NOMO-1 treated with DMSO at 0.1 percent for 48 hours (cell line): ENCODE measurements around the gene EFCAB13.
A peak's percentile ranks its signal among the peaks of the same experiment; 100 is the strongest.

Source experiments
- DNase-seq: peaks from one replicate; lab custom pipeline; 2025; ENCODE audit not compliant: unreplicated experiment; lab: John Stamatoyannopoulos, UW

The EFCAB13 gene

DNA sequence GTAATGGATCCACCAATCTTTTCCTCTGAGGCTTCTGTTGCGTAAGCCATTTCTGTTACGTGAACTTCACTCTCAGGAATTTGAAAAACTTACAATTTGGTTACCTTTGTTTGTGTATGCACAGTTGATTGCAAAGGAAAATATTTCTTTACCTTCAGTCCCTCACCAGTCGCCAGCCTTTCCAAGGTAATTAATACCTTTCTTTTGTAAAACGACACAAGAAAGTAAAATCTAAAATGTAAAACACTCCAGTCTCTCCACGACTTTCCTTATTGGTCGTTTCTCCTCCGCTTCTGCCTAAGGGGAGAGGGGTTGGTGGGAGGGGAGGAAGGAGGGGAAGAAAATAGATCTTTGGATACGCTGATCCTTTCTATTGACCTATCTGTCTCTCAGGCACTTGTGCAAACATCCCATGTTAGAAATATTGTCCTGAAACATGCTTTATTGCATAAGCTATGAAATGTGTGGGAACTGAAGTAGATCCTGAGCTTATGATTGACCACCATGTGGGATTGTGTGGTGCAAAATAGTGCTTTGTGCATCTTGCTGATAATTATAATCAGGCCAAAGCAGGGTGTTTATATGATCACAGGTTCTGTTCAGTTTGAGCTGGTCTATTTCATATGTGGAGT lies 32.4 kb upstream of the EFCAB13 start:
- no peak for DNase-seq

DNA sequence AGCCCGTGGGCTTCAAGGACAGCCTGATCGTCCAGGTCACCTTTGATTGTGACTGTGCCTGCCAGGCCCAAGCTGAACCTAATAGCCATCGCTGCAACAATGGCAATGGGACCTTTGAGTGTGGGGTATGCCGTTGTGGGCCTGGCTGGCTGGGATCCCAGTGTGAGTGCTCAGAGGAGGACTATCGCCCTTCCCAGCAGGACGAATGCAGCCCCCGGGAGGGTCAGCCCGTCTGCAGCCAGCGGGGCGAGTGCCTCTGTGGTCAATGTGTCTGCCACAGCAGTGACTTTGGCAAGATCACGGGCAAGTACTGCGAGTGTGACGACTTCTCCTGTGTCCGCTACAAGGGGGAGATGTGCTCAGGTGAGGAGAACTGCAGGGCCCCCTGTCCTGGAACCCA lies 31.5 kb upstream of the EFCAB13 start:
- DNase-seq = no peak

- DNase-seq = no peak
These were observed 28.5 kb upstream of the EFCAB13 start for GRCh38 chr17:47295037-47295873.

GRCh38 chr17:47295874-47296255 lies 27.9 kb upstream of the EFCAB13 start:
- no peak for DNase-seq

- DNase-seq = no peak
These were observed 25.9 kb upstream of the EFCAB13 start for GRCh38 chr17:47297661-47298400.

DNA sequence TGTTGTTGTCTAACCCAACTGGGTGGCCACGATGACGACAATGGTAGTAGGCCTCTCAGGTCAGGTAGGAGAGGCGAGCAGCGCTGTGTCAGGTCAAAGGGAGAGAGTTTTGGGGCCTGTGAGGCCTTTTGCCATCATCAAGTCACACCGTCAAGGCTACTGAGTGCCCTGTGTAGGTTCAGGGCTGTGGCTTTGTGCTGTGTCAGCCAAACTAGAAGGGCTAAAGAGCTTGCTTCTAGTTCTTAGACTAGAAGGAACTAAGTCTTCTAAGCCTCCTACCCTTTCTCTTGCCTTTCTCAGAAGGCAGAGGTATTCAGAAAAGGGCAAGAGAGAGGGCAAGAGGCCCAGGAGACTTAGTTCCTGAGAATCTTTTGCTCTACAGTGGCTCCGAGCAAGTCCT lies 25.0 kb upstream of the EFCAB13 start:
- no peak for DNase-seq

DNA sequence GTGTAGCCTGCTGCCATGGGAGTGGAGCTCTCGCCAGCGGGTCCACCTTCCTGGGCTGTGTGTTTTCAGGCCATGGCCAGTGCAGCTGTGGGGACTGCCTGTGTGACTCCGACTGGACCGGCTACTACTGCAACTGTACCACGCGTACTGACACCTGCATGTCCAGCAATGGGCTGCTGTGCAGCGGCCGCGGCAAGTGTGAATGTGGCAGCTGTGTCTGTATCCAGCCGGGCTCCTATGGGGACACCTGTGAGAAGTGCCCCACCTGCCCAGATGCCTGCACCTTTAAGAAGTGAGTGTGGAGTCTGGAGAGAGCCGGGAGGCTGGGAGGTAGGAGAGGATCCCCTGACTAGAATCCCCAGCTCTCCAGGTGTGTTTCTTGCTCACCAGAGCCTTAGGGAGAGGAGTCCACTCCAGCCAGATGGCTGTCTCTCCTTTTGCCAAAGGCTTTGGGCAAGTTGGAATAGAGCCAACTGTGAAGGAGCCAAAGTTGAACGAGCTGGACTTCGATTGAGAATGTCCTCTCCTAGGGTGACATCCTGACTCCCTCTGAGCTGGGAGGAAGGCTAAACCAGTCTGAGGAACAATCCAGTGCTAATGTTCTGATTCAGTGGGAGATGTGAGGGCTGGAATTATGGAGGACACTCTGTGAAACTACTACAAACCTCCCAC lies 24.4 kb upstream of the EFCAB13 start:
- no peak for DNase-seq

DNA sequence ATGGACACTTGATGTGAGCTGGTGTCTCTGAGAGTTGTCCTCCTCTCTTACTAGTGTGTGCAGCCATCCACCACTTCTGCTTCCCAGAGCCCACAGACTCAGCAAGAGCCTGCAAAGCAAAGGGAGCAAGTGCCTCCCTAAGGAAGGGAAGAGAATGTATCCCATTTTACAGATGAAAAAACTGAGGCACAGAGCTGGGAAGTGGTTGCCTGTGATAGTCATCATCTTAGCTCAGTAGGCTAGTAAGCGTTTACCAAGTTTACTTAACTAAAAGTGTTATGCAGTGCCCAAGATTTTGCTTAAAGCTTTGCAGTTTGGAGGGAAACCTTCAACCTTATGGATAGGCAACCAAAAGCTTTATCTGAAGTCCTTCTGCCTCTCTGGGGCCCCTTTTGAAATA lies 23.0 kb upstream of the EFCAB13 start:
- DNase-seq = no peak

GRCh38 chr17:47301161-47301560 lies 22.6 kb upstream of the EFCAB13 start:
- DNase-seq = no peak

DNA sequence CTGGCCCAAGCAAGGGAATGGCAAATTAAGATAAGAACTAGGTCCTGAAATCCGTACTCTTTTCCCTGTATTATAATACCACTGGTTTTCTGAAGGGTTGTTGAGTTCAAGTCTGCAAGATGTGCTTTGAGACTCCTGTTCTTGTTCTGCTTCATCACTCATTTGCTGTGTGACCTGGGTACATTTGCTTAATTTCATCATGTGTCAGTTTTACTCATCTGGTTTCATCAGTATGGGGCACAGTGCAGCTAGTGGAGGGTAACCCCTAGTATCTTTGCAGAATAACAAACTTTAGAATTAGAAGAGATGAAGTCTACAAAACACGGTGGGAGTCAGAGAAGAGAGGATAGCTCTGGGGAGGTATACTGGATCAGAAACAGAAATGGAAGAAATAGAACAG lies 21.9 kb upstream of the EFCAB13 start:
- no peak for DNase-seq

DNA sequence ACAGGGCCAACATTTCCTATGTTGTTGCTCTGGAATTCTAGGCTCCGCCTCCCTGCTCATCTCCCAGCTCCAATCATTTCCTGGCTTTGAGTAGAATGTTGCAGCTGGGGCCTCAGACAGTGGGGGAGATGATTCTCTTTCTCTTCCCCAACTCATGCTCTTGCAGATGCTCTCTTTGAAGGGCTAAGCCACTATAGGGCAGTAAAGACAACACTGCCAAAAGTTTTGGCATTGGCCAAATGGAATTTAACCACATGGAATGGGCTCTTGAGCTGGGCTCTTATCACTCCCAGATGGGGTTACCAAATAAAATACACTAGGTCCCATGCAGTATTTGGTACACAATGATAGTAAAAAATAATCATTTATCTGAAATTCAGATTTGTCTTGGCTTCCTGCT lies 19.6 kb upstream of the EFCAB13 start:
- no peak for DNase-seq

DNA sequence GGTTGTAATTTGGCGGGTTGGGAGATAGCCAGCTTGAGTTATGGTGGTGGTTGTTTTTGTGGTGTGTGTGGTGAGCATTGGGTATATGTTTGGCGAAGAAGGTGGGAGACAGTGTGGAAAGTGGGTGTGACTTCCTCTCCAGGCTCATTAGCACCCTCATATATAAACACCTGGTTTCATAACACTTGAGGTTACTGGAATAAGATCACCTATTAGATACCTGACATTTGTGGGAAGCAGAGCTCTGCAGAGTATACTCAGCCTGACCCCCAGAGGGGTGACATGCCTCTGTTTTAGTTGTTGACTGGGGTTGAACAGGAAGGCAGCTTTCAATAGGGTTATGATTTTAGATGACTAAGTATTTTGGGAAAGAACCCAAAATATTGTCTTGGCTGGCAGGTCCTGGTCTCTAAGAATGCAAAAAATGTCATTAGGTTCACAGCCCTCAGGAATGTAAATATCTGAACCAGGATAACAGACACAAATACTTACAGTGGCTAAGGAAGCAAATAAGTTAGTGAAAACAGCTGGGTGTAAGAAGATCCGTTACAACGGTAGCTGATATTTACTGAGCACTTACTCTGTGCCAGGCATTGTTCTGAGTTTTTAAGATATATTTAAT lies 18.3 kb upstream of the EFCAB13 start:
- no peak for DNase-seq

DNA sequence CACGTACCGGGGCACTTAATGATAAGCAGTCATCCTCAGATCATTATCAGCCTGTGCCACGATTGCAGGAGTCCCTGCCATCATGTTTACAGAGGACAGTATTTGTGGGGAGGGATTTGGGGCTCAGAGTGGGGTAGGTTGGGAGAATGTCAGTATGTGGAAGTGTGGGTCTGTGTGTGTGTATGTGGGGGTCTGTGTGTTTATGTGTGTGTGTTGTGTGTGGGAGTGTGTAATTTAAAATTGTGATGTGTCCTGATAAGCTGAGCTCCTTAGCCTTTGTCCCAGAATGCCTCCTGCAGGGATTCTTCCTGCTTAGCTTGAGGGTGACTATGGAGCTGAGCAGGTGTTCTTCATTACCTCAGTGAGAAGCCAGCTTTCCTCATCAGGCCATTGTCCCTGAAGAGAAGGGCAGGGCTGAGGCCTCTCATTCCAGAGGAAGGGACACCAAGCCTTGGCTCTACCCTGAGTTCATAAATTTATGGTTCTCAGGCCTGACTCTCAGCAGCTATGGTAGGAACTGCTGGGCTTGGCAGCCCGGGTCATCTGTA lies 13.5 kb upstream of the EFCAB13 start:
- DNase-seq = no peak

DNA sequence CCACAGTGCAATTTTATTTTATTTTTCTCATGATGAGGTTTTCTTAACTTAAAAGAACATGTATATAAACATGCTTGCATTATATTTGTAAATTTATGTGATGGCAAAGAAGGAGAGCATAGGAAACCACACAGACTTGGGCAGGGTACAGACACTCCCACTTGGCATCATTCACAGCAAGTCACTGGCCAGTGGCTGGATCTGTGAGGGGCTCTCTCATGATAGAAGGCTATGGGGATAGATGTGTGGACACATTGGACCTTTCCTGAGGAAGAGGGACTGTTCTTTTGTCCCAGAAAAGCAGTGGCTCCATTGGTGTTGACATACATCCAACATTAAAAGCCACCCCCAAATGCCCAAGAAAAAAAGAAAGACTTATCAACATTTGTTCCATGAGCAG lies 12.3 kb upstream of the EFCAB13 start:
- DNase-seq = no peak

- peak; percentile 69 for DNase-seq
These were observed 8.1 kb upstream of the EFCAB13 start for GRCh38 chr17:47315451-47316266.

DNA sequence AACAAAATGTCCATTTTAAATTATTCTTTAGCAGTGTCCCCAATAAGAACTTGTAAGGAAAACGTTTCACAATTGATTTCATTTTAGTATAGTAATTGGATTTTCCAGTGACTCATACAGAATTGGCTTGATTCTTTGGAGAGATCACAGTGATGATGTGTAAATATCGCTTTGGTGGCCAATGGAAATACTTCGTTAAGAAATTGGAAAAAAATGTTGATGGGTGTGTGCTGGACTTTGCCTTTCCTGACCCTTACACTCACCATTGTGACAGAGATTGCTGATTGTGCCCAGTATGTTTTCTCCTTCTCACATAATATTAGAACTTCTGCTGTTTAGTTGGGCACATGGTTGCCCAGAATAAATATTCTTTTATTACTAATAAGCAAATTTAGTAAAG lies 7.4 kb upstream of the EFCAB13 start:
- DNase-seq = no peak

DNA sequence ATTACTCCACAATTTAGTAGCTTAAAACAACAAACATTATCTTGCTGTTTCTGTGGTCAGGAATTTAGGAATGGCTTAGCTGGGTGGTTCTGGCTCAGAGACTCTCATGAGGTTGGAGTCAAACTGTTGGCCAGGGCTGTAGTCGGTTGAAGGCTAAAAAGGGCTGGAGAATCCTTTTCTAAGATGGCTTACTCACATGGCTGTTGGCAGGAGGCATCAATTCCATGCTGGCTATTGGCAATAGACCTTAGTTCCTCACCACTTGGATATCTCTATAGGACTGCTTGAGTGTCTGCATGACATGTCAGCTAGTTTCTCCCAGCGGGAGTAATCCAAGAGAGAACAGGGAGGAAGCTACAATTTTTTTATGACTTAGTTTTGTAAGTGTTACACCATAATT lies 6.6 kb upstream of the EFCAB13 start:
- no peak for DNase-seq

DNA sequence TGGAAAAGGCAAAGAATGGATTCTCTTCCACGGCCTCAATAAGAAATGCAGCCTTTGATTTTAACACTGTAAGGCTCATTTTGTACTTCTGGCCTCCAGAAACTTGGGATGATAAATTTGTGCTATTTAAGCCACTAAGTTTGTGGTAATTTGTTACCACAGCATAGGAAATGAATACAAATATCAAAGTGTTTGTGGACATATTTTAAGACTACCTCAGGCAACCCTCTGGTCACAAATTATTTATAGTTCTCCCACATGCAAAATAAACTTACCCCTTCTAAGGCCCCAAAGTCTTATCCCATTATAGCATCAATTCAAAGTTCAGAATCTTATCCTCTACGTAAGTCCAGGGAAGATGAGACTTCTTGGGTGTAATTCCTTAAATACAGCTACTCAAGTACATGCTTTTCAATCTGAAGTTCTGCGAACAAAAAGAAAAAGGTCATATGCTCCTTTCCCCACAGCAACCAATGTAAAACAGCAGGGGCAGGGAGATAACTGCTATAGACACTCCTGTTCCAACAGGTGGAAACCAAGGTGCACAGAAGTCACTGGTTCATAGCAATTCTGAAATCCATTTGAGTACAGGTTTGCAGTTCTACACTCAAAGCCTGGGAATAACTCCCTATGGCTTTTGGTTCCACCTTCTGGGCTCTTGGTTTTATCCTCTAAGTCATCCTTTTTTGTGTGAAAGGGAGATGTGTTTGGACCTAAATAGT lies 5.4 kb upstream of the EFCAB13 start:
- DNase-seq = no peak

GRCh38 chr17:47320879-47321502 lies 2.8 kb upstream of the EFCAB13 start:
- DNase-seq = no peak
